Glomerular endothelial cell (primary cell): ENCODE measurements around the gene HTR4. TPM values are rescaled to one million over a fixed set of nuclear protein-coding genes. Genes with fewer than 3 reads are reported as not detected.
"Not testable (repeated sequence)": the region's sequence is repeated elsewhere in the genome, so short reads cannot be mapped to it uniquely, and the experiment has no call there.

Experiments used
- DNase-seq: peaks from one replicate; pipeline ENCODE4 v3.0.0-alpha.2; 2011; ENCODE audit warnings: low read depth, low spot score; ENCODE audit errors: extremely low read depth
- total RNA-seq: library from RNA; depleted of rRNA; stranded (reverse); fragments of >200 nt; gene quantifications from 2 replicates; pipeline ENCODE4 v1.2.3, GENCODE V29; 2015

The HTR4 gene
- total RNA-seq, 1 donor from 2014 or later: not detected

GRCh38 chr5:148541054-148541835, 113.1 kb downstream of the HTR4 start:
- no peak for DNase-seq

GRCh38 chr5:148540647-148541046, 113.7 kb downstream of the HTR4 start:
- DNase-seq: no peak

- no peak for DNase-seq
Measured at GRCh38 chr5:148539851-148540250, 114.5 kb downstream of the HTR4 start.

- no peak for DNase-seq
Measured at GRCh38 chr5:148535190-148535589, 119.1 kb downstream of the HTR4 start.

- DNase-seq: no peak
Measured at GRCh38 chr5:148532969-148533670, 121.2 kb downstream of the HTR4 start.

- not testable (repeated sequence) for DNase-seq
Measured at GRCh38 chr5:148529450-148529849, 124.9 kb downstream of the HTR4 start.

- DNase-seq: no peak
Measured at GRCh38 chr5:148524721-148525120, 129.6 kb downstream of the HTR4 start.

- no peak for DNase-seq
Measured at GRCh38 chr5:148523139-148523538, 131.2 kb downstream of the HTR4 start.

- DNase-seq: no peak
Measured at GRCh38 chr5:148515460-148515859, 138.9 kb downstream of the HTR4 start.

GRCh38 chr5:148514344-148514743, 140.0 kb downstream of the HTR4 start:
- DNase-seq: no peak

- DNase-seq: no peak
Measured at GRCh38 chr5:148512498-148512897, 141.8 kb downstream of the HTR4 start.

- DNase-seq: no peak
Measured at GRCh38 chr5:148511810-148512347, 142.4 kb downstream of the HTR4 start.

- DNase-seq: no peak
Measured at GRCh38 chr5:148509893-148510292, 144.4 kb downstream of the HTR4 start.

GRCh38 chr5:148507648-148508047, 146.7 kb downstream of the HTR4 start:
- DNase-seq: no peak

- DNase-seq: no peak
Measured at GRCh38 chr5:148499452-148499851, 154.9 kb downstream of the HTR4 start.

GRCh38 chr5:148497757-148498156, 156.6 kb downstream of the HTR4 start:
- DNase-seq: no peak

GRCh38 chr5:148492351-148492750, 162.0 kb downstream of the HTR4 start:
- DNase-seq: no peak

- DNase-seq: no peak
Measured at GRCh38 chr5:148491793-148492184, 162.5 kb downstream of the HTR4 start.

GRCh38 chr5:148491015-148491792, 163.1 kb downstream of the HTR4 start:
- DNase-seq: no peak

GRCh38 chr5:148488757-148489156, 165.6 kb downstream of the HTR4 start:
- no peak for DNase-seq

GRCh38 chr5:148486456-148486855, 167.9 kb downstream of the HTR4 start:
- DNase-seq: no peak
